K562 (cell line): ENCODE measurements around the gene APBB2. TPM values are rescaled to one million over a fixed set of nuclear protein-coding genes. Genes with fewer than 3 reads are reported as not detected.

Source experiments
- ATAC-seq: fragments of 200-7000 bp; cut with Tn5 transposase; 3 replicates; pipeline ENCODE4 v1.9.1; 2020; ENCODE audit warnings: moderate library complexity
- BruUV-seq: library from RNA; stranded (reverse); fragments of 400-500 nt; replicated peaks from 2 replicates; lab custom pipeline; 2021; lab: Mats Ljungman, UMichigan
- CTCF ChIA-PET: fragments of 300-600 bp; formaldehyde crosslinking; extraction: SDS; loops from one replicate; lab custom pipeline; 2021; ENCODE audit warnings: low intra/inter-chr PET ratio; lab: Yijun Ruan, JAX
- POLR2A ChIA-PET: fragments of 300-600, 350-650 bp; sonication (Branson Sonifier 250); formaldehyde crosslinking; extraction: SDS; loops from one replicate; lab custom pipeline; 2021; ENCODE audit warnings: antibody characterized with exemption, inconsistent platforms; lab: Yijun Ruan, JAX
- DNase-seq, 4 experiments: peaks; one replicate each; pipeline versions ENCODE4 v3.0.0 to v3.0.0-alpha.2; 2011 to 2018; ENCODE audit warnings: low spot score in 3 of 4, mixed read lengths in 3 of 4; ENCODE audit errors: extremely low read depth in 1 of 4
- FAIRE-seq: peaks from 2 replicates; lab custom pipeline; 2011; peaks lifted over from hg19 to GRCh38; lab: Jason Lieb, UNC
- H2AFZ ChIP-seq: 2 replicates; pipeline ENCODE4 v1.6.0; 2011; ENCODE audit warnings: low read depth, low read length, control low read depth, inconsistent platforms
- H3K27ac ChIP-seq: fragments of 200-600 bp; 3 replicates; pipeline ENCODE4 v1.8.0; 2011; ENCODE audit warnings: low read depth, mild to moderate bottlenecking, control low read depth, inconsistent platforms, low read length, moderate library complexity, mixed read lengths; ENCODE audit errors: extremely low read depth
- H3K27me3 ChIP-seq, 2 experiments: fragments of 300-600 bp in 1 of 2; 2 replicates in 1 of 2; 3 replicates in 1 of 2; pipeline versions ENCODE4 v1.6.0 to v1.8.0; 2011; ENCODE audit warnings: inconsistent platforms in 2 of 2, low read length in 2 of 2, mild to moderate bottlenecking in 1 of 2, mixed read lengths in 1 of 2, moderate library complexity in 1 of 2; ENCODE audit not compliant: control insufficient read depth in 2 of 2, insufficient read depth in 2 of 2
- H3K36me3 ChIP-seq: fragments of 300-600 bp; 3 replicates; pipeline ENCODE4 v1.8.0; 2011; ENCODE audit warnings: mild to moderate bottlenecking, low read length, inconsistent platforms; ENCODE audit not compliant: control insufficient read depth, insufficient read depth
- H3K4me1 ChIP-seq, 2 experiments: fragments of 200-600 bp in 1 of 2; replicated peaks in 1 of 2; 2 replicates in 1 of 2; 3 replicates in 1 of 2; pipeline versions ENCODE4 v1.5.1 to v1.8.0; 2011; ENCODE audit warnings: inconsistent platforms in 2 of 2, low read length in 2 of 2, mild to moderate bottlenecking in 1 of 2, mixed read lengths in 1 of 2, moderate library complexity in 1 of 2; ENCODE audit not compliant: control insufficient read depth in 2 of 2, insufficient read depth in 2 of 2
- H3K4me2 ChIP-seq: 2 replicates; pipeline ENCODE4 v1.6.1; 2011; ENCODE audit warnings: low read length, control low read depth, inconsistent platforms, mixed read lengths; ENCODE audit not compliant: insufficient read depth
- H3K4me3 ChIP-seq: fragments of 200-600 bp; sonication (generic), shearing (Covaris generic); 2 replicates; pipeline ENCODE4 v1.5.1; 2016; ENCODE audit warnings: control low read depth, inconsistent platforms
- H3K79me2 ChIP-seq: fragments of 200-600 bp; 3 replicates; pipeline ENCODE4 v1.8.0; 2011; ENCODE audit warnings: low read length, inconsistent platforms; ENCODE audit not compliant: control insufficient read depth, insufficient read depth
- H3K9ac ChIP-seq, 2 experiments: 2 replicates each; pipeline versions ENCODE4 v1.6.0 to v1.6.1; 2011; ENCODE audit warnings: low read depth in 2 of 2, low read length in 2 of 2, control low read depth in 1 of 2, inconsistent platforms in 1 of 2, mild to moderate bottlenecking in 1 of 2, mixed read lengths in 1 of 2; ENCODE audit not compliant: insufficient read depth in 1 of 2
- H3K9me1 ChIP-seq: one replicate; pipeline ENCODE4 v1.6.0; 2011; ENCODE audit warnings: inconsistent platforms, mild to moderate bottlenecking, low read length, moderate library complexity; ENCODE audit not compliant: control insufficient read depth, insufficient read depth
- H3K9me3 ChIP-seq: replicated peaks from 2 replicates; pipeline ENCODE4 v1.5.1; 2011; ENCODE audit warnings: low read depth, low read length, inconsistent platforms; ENCODE audit not compliant: control insufficient read depth, insufficient read depth
- H4K20me1 ChIP-seq: replicated peaks from 2 replicates; pipeline ENCODE4 v1.6.1; 2011; ENCODE audit warnings: low read length, inconsistent platforms, mixed read lengths; ENCODE audit not compliant: control insufficient read depth, insufficient read depth
- CBFB ChIP-seq: sonication (generic); formaldehyde crosslinking; IDR thresholded peaks from 2 replicates; pipeline ENCODE4 v1.4.0; 2020; ENCODE audit warnings: mild to moderate bottlenecking, missing genetic modification reagents
- MAZ ChIP-seq, 2 experiments: fragments of 450-650 bp in 1 of 2; sonication (generic) in 1 of 2; formaldehyde crosslinking; IDR thresholded peaks in 1 of 2; conservative IDR thresholded peaks in 1 of 2; 2 replicates each; pipeline versions ENCODE4 v1.4.0 to v1.5.0; 2020; ENCODE audit warnings: mild to moderate bottlenecking in 1 of 2, missing genetic modification reagents in 1 of 2
- MCM7 ChIP-seq, 2 experiments: fragments of 450-650 bp; IDR thresholded peaks; 2 replicates each; pipeline ENCODE4 v1.6.1; 2016 to 2018
- RNF2 ChIP-seq: sonication (generic); IDR thresholded peaks from 2 replicates; pipeline ENCODE4 v1.6.1; 2016
- SOX6 ChIP-seq: fragments of 450-650 bp; IDR thresholded peaks from 2 replicates; pipeline ENCODE4 v1.6.1; 2014; ENCODE audit warnings: mild to moderate bottlenecking
- TAF9B ChIP-seq: fragments of 450-650 bp; IDR thresholded peaks from 2 replicates; pipeline ENCODE4 v1.6.1; 2018; ENCODE audit warnings: mild to moderate bottlenecking; ENCODE audit not compliant: partially characterized antibody
- TCFL5 ChIP-seq: fragments of 250-450 bp; sonication (Bioruptor Pico); conservative IDR thresholded peaks from 2 replicates; pipeline ENCODE4 v1.6.1; 2021; ENCODE audit warnings: mild to moderate bottlenecking, moderate library complexity, matching md5 sums
- ZNF77 ChIP-seq: fragments of 250-450 bp; sonication (Bioruptor Pico); IDR thresholded peaks from 2 replicates; pipeline ENCODE4 v1.5.0; 2020
- WGBS: fragments of 100-300 bp; shearing (Covaris generic); methylation state at CpG from one replicate; pipeline ENCODE4 v1.1.6; 2016; ENCODE audit warnings: low coverage, mixed read lengths; ENCODE audit not compliant: insufficient coverage; ENCODE audit errors: missing lambda C conversion rate; 5-methylcytosine and 5-hydroxymethylcytosine counted together
- in situ Hi-C: fragments of 300-500 bp; cut with MboI; formaldehyde crosslinking; loops from 4 replicates; pipeline ENCODE4 v1.15.0; 2018; ENCODE audit warnings: inconsistent platforms, mixed read lengths
- intact Hi-C: fragments of 100-400 bp; cut with micrococcal nuclease; formaldehyde crosslinking; loops from 2 replicates; pipeline ENCODE4 v1.14.2; 2022
- polyA plus RNA-seq, 8 experiments: library from polyadenylated mRNA; depleted of rRNA in 4 of 8; stranded (reverse) in 5 of 8; unstranded in 3 of 8; fragments of >200 nt; fragmentation: Nextera tagmentation in 2 of 8; fragmentation: Illumina TruSeq in 1 of 8; extraction: Ambion mirVana in 2 of 8; extraction: Trizol in 1 of 8; gene quantifications; 2 replicates each; pipeline versions ENCODE4 v1.2.1 to v1.2.3, GENCODE V29; 2011 to 2014; ENCODE audit warnings: inconsistent platforms in 1 of 8, missing spikeins in 1 of 8
- total RNA-seq, 7 experiments: library from RNA; depleted of rRNA in 6 of 7; stranded (reverse); fragments of >200 nt in 6 of 7; fragmentation: Illumina TruSeq in 2 of 7; extraction: Trizol in 2 of 7; gene quantifications; 2 replicates each; pipeline versions ENCODE4 v1.2.1 to v1.2.3, GENCODE V29; 2011 to 2021; ENCODE audit warnings: low replicate concordance in 1 of 7
- TF ChIP-seq, protein P1 (sequence below): fragments of 450-650 bp; formaldehyde crosslinking; IDR thresholded peaks from 2 replicates; pipeline ENCODE4 v1.4.0; 2020; ENCODE audit warnings: mild to moderate bottlenecking, moderate library complexity
- TF ChIP-seq, protein P2 (sequence below): sonication (generic); formaldehyde crosslinking; IDR thresholded peaks from 2 replicates; pipeline ENCODE4 v1.8.0; 2022; ENCODE audit warnings: mild to moderate bottlenecking, missing genetic modification reagents

APBB2 gene
- total and polyA plus RNA-seq, 9 of the 15 experiments (the other 6 are each of a cell fraction or from before 2014, with no cell fraction given): 0.08 to 2.1 (median 1.4) TPM

DNA sequence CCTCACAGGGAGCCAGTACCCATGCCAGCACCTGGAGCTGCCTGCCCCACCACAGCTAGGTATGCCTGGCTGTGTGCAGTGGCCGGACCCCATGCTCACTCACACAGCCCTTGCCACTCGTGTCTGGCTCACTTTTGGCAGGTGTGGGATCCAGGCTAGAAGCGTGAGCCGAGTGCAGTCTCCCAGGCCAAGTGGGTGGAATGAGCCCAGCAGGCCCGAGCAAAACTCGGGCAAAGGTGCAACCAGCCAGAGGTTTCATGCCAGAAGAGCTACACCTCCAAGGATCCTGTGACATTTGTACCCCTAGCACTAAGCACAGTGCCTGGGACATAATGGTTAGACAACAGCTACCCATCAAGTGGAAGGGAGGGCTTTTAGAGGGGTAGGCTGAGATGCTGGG is 246.8 kb downstream of the APBB2 start (continued):
- TF ChIP-seq RNF2: no peak
- TF ChIP-seq CBFB: no peak
- TF ChIP-seq SOX6: no peak
- TF ChIP-seq, protein P1, sequence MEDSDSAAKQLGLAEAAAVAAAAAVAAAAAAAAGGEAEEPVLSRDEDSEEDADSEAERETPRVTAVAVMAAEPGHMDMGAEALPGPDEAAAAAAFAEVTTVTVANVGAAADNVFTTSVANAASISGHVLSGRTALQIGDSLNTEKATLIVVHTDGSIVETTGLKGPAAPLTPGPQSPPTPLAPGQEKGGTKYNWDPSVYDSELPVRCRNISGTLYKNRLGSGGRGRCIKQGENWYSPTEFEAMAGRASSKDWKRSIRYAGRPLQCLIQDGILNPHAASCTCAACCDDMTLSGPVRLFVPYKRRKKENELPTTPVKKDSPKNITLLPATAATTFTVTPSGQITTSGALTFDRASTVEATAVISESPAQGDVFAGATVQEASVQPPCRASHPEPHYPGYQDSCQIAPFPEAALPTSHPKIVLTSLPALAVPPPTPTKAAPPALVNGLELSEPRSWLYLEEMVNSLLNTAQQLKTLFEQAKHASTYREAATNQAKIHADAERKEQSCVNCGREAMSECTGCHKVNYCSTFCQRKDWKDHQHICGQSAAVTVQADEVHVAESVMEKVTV (CRISPR knock-in tag): no peak
- TF ChIP-seq, protein P2, sequence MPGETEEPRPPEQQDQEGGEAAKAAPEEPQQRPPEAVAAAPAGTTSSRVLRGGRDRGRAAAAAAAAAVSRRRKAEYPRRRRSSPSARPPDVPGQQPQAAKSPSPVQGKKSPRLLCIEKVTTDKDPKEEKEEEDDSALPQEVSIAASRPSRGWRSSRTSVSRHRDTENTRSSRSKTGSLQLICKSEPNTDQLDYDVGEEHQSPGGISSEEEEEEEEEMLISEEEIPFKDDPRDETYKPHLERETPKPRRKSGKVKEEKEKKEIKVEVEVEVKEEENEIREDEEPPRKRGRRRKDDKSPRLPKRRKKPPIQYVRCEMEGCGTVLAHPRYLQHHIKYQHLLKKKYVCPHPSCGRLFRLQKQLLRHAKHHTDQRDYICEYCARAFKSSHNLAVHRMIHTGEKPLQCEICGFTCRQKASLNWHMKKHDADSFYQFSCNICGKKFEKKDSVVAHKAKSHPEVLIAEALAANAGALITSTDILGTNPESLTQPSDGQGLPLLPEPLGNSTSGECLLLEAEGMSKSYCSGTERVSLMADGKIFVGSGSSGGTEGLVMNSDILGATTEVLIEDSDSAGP (CRISPR knock-in tag): no peak
- TF ChIP-seq MAZ (CRISPR knock-in tag; conservative IDR thresholded peaks at IDR 0.05 in 1 of 2, IDR thresholded peaks at IDR 0.05 in 1 of 2): no peak

DNA sequence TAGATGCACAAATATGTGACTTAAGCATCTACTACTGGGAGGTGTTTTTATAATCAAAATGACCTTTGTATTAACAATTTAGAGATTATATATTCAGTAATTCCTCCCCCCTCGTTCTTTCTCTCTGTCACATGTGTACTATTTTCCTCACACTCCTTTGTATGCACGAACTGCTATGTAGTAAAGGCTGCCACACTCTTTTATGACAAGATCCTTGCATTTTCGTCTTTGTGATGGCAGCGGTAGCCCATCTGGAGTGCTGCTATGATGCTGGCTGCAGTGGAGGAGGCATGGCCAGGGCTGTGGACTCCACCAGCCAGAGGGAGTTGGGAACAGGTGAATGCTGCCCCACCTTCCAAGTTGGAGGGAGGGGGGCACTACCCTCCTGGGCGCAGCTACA is 248.3 kb downstream of the APBB2 start:
- Histone ChIP-seq H2AFZ (no peak overlapping the region), H3K27ac (no peak overlapping the region), H3K4me1 (no peaks in the 10 kb centered on the region), H3K4me2 (no peak overlapping the region), H3K9me1 (no peaks in the 10 kb centered on the region), H3K27me3 (no peaks in the 10 kb centered on the region), H4K20me1 (no peaks in the 10 kb centered on the region), H3K9me3 (no peaks in the 10 kb centered on the region), H3K4me3 (no peak overlapping the region), H3K79me2 (no peaks in the 10 kb centered on the region), H3K9ac (no peak overlapping the region), H3K36me3 (no peaks in the 10 kb centered on the region)
- in situ Hi-C loops (no loop called here), intact Hi-C loops (no loop called here)
- 0% methylated on average over 5 of the region's 5 CpGs for WGBS
- ChIA-PET CTCF (no interaction called here), POLR2A (no interaction called here)
- no peak for TF ChIP-seq TAF9B
- no peak for TF ChIP-seq MCM7 (IDR thresholded peaks at IDR 0.05)
- no peak for TF ChIP-seq TCFL5 (CRISPR knock-in tag)
- TF ChIP-seq ZNF77 (CRISPR knock-in tag): no peak
- no TSS peak for BruUV-seq
- no peak for ATAC-seq
- no peak for DNase-seq
- no peak for FAIRE-seq
